SKM-1 treated with dmso at 0.1 percent for 144 hours (cell line): ENCODE results near the gene CLIC3.

Source experiments
- DNase-seq: peaks from one replicate; lab custom pipeline; 2025; ENCODE audit not compliant: unreplicated experiment; lab: John Stamatoyannopoulos, UW

CLIC3 gene

GRCh38 chr9:136983167-136983566 lies 13.2 kb downstream of the CLIC3 start:
- no peak for DNase-seq

GRCh38 chr9:136982232-136983051 lies 13.9 kb downstream of the CLIC3 start, which contains the start of gene LCNL1:
TSS of gene LCNL1 (plus strand) at chr9:136982993. CDS start at chr9:136983587, 594 bp downstream.
- no peak for DNase-seq

DNA sequence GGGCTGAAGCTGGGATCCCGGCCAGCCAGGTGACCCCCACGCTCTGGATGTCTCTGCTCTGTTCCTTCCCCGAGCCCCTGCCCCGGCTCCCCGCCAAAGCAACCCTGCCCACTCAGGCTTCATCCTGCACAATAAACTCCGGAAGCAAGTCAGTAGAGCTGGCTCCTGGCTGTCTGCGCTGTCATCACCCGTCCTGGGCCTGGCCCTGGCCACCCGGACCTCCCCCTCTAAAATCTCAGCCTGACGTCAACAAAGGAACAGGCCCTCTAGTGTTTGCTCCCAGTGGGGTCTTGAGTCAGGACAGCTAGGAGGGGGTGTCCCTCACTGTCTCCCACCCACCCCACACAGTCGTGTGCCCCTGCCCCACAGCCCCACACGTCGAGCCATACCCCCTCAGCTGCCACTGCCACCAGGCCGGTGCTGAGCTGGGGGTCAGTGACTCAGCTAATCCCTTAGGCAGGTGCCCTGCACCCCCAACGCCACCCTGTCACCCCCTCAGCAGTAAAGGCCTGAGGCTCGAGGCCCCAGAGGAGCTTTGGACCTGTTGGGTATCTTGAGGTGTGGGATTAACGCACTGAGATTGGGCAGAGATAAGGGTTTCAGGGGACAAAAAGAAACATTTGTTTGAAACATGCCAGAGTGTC lies 14.7 kb downstream of the CLIC3 start:
- no peak for DNase-seq

DNA sequence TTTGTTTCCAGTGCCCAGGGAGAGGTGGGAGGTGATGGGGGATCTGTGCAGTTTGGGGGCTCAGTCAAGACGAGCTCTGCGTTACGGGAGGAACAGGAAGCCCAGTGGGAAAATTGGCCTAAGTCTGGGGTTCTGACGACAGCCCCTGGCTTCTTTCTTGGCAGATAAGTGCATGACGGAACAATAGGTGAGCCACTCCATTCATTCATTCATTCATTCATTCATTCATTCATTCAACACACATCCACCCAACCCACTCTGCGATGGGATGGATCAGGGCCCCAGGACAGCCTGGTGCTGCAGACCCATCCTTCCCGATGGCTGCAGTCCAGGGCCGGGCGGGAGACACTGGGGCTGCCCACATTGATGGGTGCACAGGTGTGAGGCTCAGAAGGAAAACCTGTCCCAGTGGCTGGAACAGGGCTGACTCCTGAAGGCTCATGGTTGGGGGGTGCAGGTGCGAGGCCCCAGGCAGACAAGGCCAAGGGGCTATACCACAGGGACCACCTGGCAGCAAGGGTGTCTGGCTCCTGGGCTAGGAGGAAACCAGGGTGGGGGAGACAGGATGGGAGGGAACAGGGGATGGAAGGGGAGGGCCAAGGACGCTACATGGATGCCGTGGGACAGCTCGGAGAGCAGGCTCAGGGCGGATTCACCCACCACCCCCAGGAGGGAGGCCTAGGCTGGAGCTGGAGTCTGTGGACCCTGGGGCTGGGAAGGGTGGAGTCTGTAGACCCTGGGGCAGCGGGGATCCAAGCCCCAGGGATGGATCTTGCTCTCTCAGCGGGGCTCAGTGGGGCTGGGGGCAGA lies 15.5 kb downstream of the CLIC3 start:
- DNase-seq: no peak

- no peak for DNase-seq
Observed at GRCh38 chr9:136979769-136980587, 16.4 kb downstream of the CLIC3 start.

DNA sequence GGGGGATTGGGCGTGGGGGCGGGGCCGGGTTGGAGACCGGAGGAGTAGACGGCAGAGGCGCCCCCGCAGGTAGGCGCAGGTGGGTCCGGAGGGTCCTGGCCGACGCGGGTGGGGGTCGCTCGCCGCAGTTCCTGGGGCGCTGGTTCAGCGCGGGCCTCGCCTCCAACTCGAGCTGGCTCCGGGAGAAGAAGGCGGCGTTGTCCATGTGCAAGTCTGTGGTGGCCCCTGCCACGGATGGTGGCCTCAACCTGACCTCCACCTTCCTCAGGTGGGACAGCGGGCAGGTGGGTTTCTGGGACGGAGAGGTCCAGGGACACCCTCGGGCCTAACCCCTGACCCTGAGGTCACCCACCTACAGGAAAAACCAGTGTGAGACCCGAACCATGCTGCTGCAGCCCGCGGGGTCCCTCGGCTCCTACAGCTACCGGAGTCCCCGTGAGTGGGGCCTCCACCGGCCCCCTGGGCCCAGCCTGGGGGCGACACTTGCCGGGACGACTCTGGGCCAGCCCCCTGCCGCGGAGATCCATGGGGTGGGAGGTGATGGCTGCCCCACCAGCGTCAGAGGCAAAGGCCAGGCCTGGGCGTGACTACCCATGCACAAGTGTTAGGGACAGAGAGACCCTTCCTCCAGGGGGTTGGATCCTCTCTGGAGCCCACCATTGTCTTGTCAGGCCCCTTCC lies 17.4 kb downstream of the CLIC3 start:
- DNase-seq: no peak

GRCh38 chr9:136978073-136978864 lies 18.1 kb downstream of the CLIC3 start:
- DNase-seq: peak; percentile 27

GRCh38 chr9:136977649-136978072 lies 18.7 kb downstream of the CLIC3 start:
- no peak for DNase-seq

DNA sequence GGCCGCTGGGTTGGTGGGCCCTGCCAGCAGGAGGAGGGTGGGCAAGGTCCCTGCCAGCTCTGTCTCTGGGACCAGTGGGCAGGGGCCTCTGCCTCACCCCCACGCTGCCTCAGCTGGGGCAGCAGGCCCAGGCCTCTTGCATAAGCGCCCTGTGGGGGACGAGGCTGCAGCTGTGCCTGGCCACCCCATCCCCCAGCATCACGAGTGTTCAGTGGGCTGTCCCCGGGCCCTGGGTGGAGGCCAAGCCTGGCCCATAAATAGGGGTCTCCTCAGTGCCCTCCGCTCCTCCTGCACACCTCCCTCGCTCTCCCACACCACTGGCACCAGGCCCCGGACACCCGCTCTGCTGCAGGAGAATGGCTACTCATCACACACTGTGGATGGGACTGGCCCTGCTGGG lies 19.1 kb downstream of the CLIC3 start, which contains the start of gene PTGDS:
PTGDS (plus strand) TSS at position 282 of the 400 bp plus-strand sequence; CDS start at position 357, 75 bp downstream.
- DNase-seq: no peak

DNA sequence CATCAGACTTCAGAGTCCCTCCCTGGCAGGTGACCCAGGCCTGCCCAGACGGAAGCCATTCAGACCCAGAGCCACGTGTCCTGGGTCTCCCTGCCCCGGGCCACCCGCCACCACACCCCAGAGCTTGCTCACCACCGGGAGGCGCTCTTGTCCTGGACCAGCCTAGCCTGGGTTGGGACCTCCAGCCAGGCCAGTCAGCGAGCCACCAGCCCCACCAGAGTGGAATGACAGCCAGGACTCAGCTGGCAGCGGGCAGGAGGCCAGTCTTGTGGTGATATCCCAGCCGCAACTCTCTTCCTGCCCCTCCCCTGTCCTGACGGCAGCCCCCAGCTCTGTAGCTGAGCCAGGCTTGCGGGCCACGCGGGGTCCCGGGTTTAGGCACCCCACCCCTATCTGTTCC lies 20.7 kb downstream of the CLIC3 start:
- DNase-seq: no peak

DNA sequence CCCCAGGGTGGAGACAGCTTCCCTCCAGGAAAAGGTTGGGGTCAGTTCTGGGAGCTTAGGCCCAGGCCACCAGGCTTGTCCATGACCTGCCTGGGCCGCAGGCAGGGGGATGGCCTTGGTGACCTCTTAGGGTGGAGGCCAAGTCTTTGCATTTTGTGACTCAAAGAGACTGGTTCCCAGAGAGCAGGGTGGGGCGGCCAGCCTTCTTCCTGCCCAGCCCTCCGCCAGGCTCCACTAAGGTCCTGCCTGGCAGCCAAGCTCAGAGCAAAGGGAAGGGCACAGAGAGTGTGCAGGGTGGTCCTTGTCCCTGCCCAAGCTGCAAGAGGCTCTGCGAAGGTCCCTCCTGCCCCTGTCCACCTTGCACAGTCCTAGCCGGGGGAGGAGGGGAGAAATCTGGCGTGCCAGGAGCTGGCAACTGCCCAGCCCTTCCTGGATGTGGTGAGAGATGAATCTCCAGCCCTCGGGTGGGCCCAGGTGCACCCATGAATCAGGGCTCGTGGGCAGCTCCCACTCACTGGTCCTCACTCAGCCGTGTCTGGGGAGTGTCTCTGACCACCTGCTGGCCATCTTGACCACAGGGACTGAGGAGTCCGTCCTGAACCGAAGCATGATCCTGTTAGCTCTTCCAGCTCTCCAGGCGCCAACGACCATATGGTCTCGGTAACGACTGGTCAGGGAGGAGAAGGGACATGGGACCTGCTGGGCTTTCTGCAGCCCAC lies 21.4 kb downstream of the CLIC3 start:
- DNase-seq: no peak

DNA sequence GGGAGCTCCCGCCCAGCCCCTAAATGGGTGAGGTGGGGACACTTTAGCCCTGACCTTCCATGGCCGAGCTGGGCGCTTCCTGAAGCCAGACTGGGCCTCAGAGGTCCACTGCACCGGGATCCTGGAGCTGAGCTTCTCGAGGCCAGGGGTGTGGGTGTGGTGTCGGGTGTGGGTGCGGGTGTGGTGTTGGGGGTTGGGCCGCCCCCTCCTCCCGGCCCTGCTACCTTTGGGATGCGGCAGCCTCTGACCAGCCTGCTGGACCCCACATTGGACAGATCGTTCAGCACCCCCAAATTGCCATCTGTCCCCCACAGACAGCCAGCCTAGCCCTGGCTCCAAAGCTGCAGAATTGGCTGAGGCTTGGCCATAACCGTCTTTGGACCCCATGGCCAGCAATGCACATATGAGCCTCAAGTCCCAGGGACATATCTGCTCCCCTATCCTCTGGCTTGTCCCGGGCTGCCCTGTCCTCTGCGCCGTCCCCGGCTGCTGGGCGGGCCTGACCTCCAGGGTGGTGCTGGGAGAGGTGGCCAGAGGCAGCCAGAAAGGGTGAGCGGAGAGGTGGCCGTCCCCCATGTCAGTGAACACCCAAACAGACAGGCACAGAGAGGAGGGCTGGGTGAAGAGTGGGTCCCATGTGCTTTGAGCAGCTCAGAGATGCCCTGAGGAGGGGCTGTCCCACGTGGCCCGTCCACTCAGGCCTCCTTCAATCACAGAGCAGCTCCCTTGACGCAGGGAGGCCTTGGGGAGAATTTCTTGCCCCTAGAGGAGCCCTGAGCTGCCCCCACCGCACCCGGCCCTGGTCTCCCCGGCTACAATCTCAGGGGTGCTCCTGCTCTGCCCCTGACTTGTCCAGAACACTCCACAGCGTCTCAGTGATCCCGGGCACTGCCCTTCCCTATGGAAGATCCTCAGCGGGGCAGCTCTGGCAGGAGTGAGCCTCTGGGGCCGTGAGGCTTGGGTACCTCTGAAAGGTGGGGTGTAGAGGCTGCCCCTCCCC lies 22.4 kb downstream of the CLIC3 start:
- no peak for DNase-seq

DNA sequence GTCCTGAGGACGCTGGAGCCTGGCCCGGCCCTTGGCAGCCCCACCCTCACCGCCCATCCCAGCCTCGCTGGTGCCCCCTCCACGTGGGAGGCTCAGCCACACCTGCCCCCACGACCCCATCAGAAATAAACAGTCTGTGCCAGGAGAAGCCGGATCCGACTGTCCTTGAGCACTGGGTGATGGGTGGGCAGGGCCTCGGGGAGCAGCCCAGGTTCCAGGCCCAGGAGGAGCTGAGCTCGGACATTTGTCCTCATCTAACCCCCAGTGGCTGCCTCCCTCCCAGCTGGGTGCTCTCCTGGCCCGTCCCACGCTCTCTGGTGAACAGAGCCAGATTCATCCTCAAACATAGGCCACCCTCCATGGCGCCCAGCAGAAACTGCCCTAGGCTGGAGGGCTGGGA lies 23.6 kb downstream of the CLIC3 start:
- DNase-seq: no peak

DNA sequence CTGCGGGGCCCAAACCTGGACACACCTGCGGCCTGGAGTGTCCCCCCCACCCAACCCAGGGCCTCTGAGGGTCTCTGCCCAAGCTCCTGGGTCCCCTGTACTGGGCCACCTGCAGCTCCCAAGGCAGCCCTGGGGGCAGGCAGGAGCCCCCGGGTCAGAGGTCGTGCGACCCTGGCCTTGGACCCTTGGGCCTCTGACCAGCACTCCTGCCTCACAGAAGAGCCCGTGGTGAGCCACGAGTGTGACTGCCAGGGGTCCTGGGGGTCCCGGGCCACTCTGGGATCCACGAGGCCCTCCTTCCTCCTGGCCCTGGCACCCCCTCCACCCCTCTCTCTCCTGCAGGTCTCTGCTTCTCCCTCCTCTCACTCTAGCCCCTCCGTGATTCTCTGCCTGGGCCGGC lies 24.0 kb downstream of the CLIC3 start:
- DNase-seq: no peak

DNA sequence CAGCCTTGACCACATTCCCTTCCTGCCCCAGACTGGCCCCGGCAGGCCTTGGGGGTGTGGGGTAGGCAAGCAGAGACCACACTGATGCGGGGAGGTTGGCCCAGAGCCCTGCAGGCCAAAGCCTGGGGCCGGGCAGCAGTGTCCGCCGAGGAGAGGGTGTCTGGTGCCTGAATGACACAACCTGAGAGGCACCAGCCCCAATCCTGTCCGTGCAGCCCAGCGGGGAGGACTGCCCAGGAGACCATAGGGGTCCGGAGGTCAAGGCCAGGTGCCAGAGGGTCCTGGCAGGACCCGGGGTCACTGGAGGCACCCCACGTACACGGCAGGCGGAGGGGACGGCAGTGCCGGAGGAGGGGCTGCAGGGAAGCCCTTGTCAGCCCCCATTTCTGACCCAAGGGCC lies 24.6 kb downstream of the CLIC3 start:
- no peak for DNase-seq

DNA sequence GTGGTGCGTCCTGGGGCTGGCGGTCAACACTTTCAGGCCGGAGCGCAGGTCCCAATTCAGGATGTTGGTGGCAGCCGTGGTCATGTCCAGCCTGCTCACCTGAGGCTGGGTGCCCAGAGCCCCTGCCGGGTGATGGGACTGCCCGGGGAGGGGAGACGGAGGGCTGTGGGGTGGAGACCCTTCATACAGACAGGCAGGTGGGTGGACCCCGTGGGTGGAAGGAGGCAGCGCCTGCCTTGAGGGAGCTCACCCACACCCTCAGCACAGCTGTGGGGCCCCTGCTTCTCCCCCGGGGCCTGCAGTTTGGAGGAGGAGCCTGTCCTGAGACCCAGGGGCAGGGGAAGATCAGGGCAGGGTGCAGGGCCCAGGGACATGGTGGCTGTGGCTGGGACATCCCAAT lies 26.0 kb downstream of the CLIC3 start:
- DNase-seq: no peak

GRCh38 chr9:136969774-136970173 lies 26.6 kb downstream of the CLIC3 start:
- no peak for DNase-seq
